ENCODE data around the gene ENPP5. TPM values are rescaled to one million over a fixed set of nuclear protein-coding genes. Genes with fewer than 3 reads are reported as not detected.
"Not testable (repeated sequence)": the region's sequence is repeated elsewhere in the genome, so short reads cannot be mapped to it uniquely, and the experiment has no call there.

Gene ENPP5
- total and polyA plus RNA-seq, 2 donors (not counting 1 experiment from before 2014, with no cell fraction given), result 0.13 to 1.0 TPM

DNA sequence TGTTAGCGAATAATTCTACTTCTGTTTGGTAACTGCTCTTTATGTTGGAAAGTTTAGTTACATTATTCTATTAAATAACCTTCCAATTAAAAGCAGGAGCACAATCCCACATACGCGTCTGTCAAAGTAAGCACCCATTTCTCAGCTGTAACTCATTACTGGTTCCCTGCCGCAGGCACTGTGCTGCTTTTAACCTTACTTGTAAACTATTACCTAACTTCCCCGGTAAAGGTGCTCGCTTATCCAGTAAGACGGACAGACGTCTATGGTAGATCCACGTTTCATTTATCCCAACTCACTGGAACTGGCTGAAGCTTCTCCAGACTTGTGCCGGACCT lies 41.5 kb downstream of the ENPP5 start:
- peaks cover 45% of the 10 kb centered on the region for H3K4me1 Mint-ChIP-seq
- H3K9me3 ChIP-seq (ENCODE audit: control extremely low read depth in 1 of 3, control insufficient read depth in 2 of 3, insufficient read depth in 1 of 3, low read length in 2 of 3), result no peaks in the 10 kb centered on the region
- no peaks in the 10 kb centered on the region for H3K27me3 Mint-ChIP-seq
- WGBS (ENCODE audit: insufficient coverage), result 0% methylated on average over 9 of the region's 10 CpGs
- H3K4me3 ChIP-seq (ENCODE audit: control extremely low read depth in 1 of 5, extremely low read depth in 1 of 5, insufficient read depth in 1 of 5, low read depth in 2 of 5, low read length in 4 of 5), result peak overlapping the region; percentile 73 to 96 (median 80)
- ATAC-seq (ENCODE audit: low read depth), result peak; percentile 3
- H3K27ac Mint-ChIP-seq, result peak overlapping the region; percentile 97
- H3K4me2 ChIP-seq (replicated peaks; ENCODE audit: low read depth, low read length, poor library complexity, severe bottlenecking), result peak overlapping the region; percentile 91
- H4K20me1 ChIP-seq (ENCODE audit: control insufficient read depth, insufficient read depth, low read length, poor library complexity, severe bottlenecking), result no peaks in the 10 kb centered on the region
- H3K9ac ChIP-seq (ENCODE audit: low read length), result peak overlapping the region; percentile 79
- CTCF ChIA-PET, result interaction anchor here (0.8 to 3.3 kb wide), 8 partner anchors 12 to 283 kb away, joined by 3 to 20 read pairs (median 6); no protein-coding TSS in a partner anchor
- intact Hi-C loops (cut with micrococcal nuclease), result loop anchor here (1.0 to 5.0 kb wide), 6 partner anchors 38 to 752 kb away; partner anchors contain the start of gene SUPT3H
- H3K4me3 Mint-ChIP-seq, result peak overlapping the region; percentile 99
- TF ChIP-seq CTCF (IDR thresholded peaks at IDR 0.05), result no peak
- TF ChIP-seq EZH2 (IDR thresholded peaks at IDR 0.05; ENCODE audit: borderline replicate concordance, insufficient read depth, low read depth, low read length, poor library complexity, severe bottlenecking), result no peak
- peak overlapping the region; percentile 99 for H2AFZ ChIP-seq (ENCODE audit: insufficient read depth, low read depth, low read length, poor library complexity, severe bottlenecking)
- H3K4me1 ChIP-seq (ENCODE audit: control insufficient read depth in 2 of 2, insufficient read depth in 2 of 2, low read length in 2 of 2), result peaks cover 22 to 26% of the 10 kb centered on the region in 2 donors
- POLR2A ChIA-PET, result interaction anchor here (0.6 kb wide), 1 partner anchor 248 kb away, joined by 4 read pairs; no protein-coding TSS in a partner anchor
- peaks cover 24% of the 10 kb centered on the region for H3K79me2 ChIP-seq (ENCODE audit: control insufficient read depth, insufficient read depth, low read length)
- no peaks in the 10 kb centered on the region for H3K9me3 Mint-ChIP-seq (ENCODE audit: insufficient read depth)
- H3K27ac ChIP-seq (ENCODE audit: low read length in 2 of 2), result peak overlapping the region; percentile 1 to 78
- DNase-seq, result no peak
- H3K27me3 ChIP-seq (replicated peaks in 1 of 4; ENCODE audit: control extremely low read depth in 1 of 4, control insufficient read depth in 3 of 4, insufficient read depth in 4 of 4, low read length in 3 of 4), result no peaks in the 10 kb centered on the region
- no peaks in the 10 kb centered on the region for H3K36me3 ChIP-seq (replicated peaks in 1 of 2; ENCODE audit: control extremely low read depth in 1 of 2, control insufficient read depth in 1 of 2, extremely low read depth in 1 of 2, insufficient read depth in 2 of 2, low read length in 1 of 2)

DNA sequence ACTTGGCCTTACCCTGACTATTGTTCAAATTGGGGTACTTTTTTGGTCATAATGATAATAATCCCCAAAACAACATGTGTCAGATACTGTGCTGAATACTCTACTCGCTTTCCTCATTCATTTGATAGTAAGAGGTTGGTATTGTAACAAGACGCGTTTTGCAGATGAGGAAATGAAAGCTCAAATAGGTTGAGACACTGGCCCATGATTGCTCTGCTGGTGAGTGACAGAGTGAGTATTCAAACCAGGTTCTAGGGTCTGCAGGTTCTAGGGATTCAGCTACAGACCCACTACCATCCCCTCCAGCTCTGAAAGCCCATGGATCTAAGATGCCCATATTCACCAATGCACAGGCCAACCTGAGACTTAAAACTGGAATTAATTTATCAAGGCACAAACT lies 42.3 kb downstream of the ENPP5 start:
- intact Hi-C loops (cut with micrococcal nuclease), result loop anchor here (2.0 to 5.0 kb wide), 3 partner anchors 38 to 751 kb away; partner anchors contain the start of gene SUPT3H
- H3K27me3 ChIP-seq (replicated peaks in 1 of 4; ENCODE audit: control extremely low read depth in 1 of 4, control insufficient read depth in 3 of 4, insufficient read depth in 4 of 4, low read length in 3 of 4), result no peaks in the 10 kb centered on the region
- H3K27me3 Mint-ChIP-seq, result no peaks in the 10 kb centered on the region
- peak overlapping the region; percentile 76 for H3K27ac Mint-ChIP-seq
- no peak overlapping the region for H3K27ac ChIP-seq (ENCODE audit: low read length in 2 of 2)
- H3K9ac ChIP-seq (ENCODE audit: low read length), result peak overlapping the region; percentile 79
- DNase-seq, result peak; percentile 57
- H3K4me1 ChIP-seq (ENCODE audit: control insufficient read depth in 2 of 2, insufficient read depth in 2 of 2, low read length in 2 of 2), result peaks cover 20 to 26% of the 10 kb centered on the region in 2 donors
- peak overlapping the region in 2 of 5 experiments; percentile 26 to 85 for H3K4me3 ChIP-seq (ENCODE audit: control extremely low read depth in 1 of 5, extremely low read depth in 1 of 5, insufficient read depth in 1 of 5, low read depth in 2 of 5, low read length in 4 of 5)
- peak overlapping the region; percentile 99 for H3K4me3 Mint-ChIP-seq
- peaks cover 16% of the 10 kb centered on the region for H3K79me2 ChIP-seq (ENCODE audit: control insufficient read depth, insufficient read depth, low read length)
- H3K4me1 Mint-ChIP-seq, result peaks cover 37% of the 10 kb centered on the region
- CTCF ChIA-PET, result interaction anchor here (0.5 to 3.3 kb wide), 6 partner anchors 16 to 502 kb away, joined by 3 to 20 read pairs (median 5); no protein-coding TSS in a partner anchor
- ATAC-seq (ENCODE audit: low read depth), result no peak
- peak overlapping the region; percentile 91 for H3K4me2 ChIP-seq (replicated peaks; ENCODE audit: low read depth, low read length, poor library complexity, severe bottlenecking)
- no peaks in the 10 kb centered on the region for H3K36me3 ChIP-seq (replicated peaks in 1 of 2; ENCODE audit: control extremely low read depth in 1 of 2, control insufficient read depth in 1 of 2, extremely low read depth in 1 of 2, insufficient read depth in 2 of 2, low read length in 1 of 2)
- no peaks in the 10 kb centered on the region for H3K9me3 ChIP-seq (ENCODE audit: control extremely low read depth in 1 of 3, control insufficient read depth in 2 of 3, insufficient read depth in 1 of 3, low read length in 2 of 3)
- no peaks in the 10 kb centered on the region for H3K9me3 Mint-ChIP-seq (ENCODE audit: insufficient read depth)
- peak overlapping the region; percentile 99 for H2AFZ ChIP-seq (ENCODE audit: insufficient read depth, low read depth, low read length, poor library complexity, severe bottlenecking)
- TF ChIP-seq CTCF (IDR thresholded peaks at IDR 0.05), result no peak
- no peaks in the 10 kb centered on the region for H4K20me1 ChIP-seq (ENCODE audit: control insufficient read depth, insufficient read depth, low read length, poor library complexity, severe bottlenecking)
- WGBS (ENCODE audit: insufficient coverage), result 33% methylated on average over 2 of the region's 3 CpGs
- POLR2A ChIA-PET, result no interaction called here

GRCh38 chr6:46119679-46120078 lies 51.1 kb downstream of the ENPP5 start:
- H3K36me3 ChIP-seq (replicated peaks in 1 of 2; ENCODE audit: control extremely low read depth in 1 of 2, control insufficient read depth in 1 of 2, extremely low read depth in 1 of 2, insufficient read depth in 2 of 2, low read length in 1 of 2); POLR2A ChIA-PET; H3K9me3 Mint-ChIP-seq (ENCODE audit: insufficient read depth); H3K9ac ChIP-seq (ENCODE audit: low read length); H3K4me2 ChIP-seq (replicated peaks; ENCODE audit: low read depth, low read length, poor library complexity, severe bottlenecking); H3K4me1 ChIP-seq (ENCODE audit: control insufficient read depth in 2 of 2, insufficient read depth in 2 of 2, low read length in 2 of 2); H3K9me3 ChIP-seq (ENCODE audit: control extremely low read depth in 1 of 3, control insufficient read depth in 2 of 3, insufficient read depth in 1 of 3, low read length in 2 of 3); DNase-seq; H2AFZ ChIP-seq (ENCODE audit: insufficient read depth, low read depth, low read length, poor library complexity, severe bottlenecking); H3K27ac Mint-ChIP-seq; H3K4me3 ChIP-seq (ENCODE audit: control extremely low read depth in 1 of 5, extremely low read depth in 1 of 5, insufficient read depth in 1 of 5, low read depth in 2 of 5, low read length in 4 of 5); H3K27me3 Mint-ChIP-seq; H4K20me1 ChIP-seq (ENCODE audit: control insufficient read depth, insufficient read depth, low read length, poor library complexity, severe bottlenecking); ATAC-seq (ENCODE audit: low read depth); H3K4me3 Mint-ChIP-seq; intact Hi-C loops (cut with micrococcal nuclease); H3K27me3 ChIP-seq (replicated peaks in 1 of 4; ENCODE audit: control extremely low read depth in 1 of 4, control insufficient read depth in 3 of 4, insufficient read depth in 4 of 4, low read length in 3 of 4); H3K27ac ChIP-seq (ENCODE audit: low read length in 2 of 2); H3K79me2 ChIP-seq (ENCODE audit: control insufficient read depth, insufficient read depth, low read length): not testable (repeated sequence)
- WGBS (ENCODE audit: insufficient coverage), result 45% methylated on average over 4 of the region's 5 CpGs
- H3K4me1 Mint-ChIP-seq, result peaks cover 20% of the 10 kb centered on the region
- CTCF ChIA-PET, result interaction anchor here (0.8 kb wide), 1 partner anchor 29 kb away, joined by 4 read pairs; no protein-coding TSS in a partner anchor

All from B cell (primary cell).